ENCODE measurements around the gene RAB40B.

RAB40B gene

GRCh38 chr17:82709676-82710498 lies 11.4 kb upstream of the RAB40B start:
- TF ChIP-seq POU6F1 (CRISPR knock-in tag; IDR thresholded peaks at IDR 0.05; ENCODE audit: borderline replicate concordance, low read depth) (no peak), BACH2 (CRISPR knock-in tag; IDR thresholded peaks at IDR 0.05; ENCODE audit: borderline replicate concordance) (no peak), PPARA (CRISPR knock-in tag; IDR thresholded peaks at IDR 0.05; ENCODE audit: borderline replicate concordance) (no peak), CSDC2 (CRISPR knock-in tag; IDR thresholded peaks at IDR 0.05) (no peak), ZNF70 (CRISPR knock-in tag; IDR thresholded peaks at IDR 0.05) (no peak), ESRRG (CRISPR knock-in tag; IDR thresholded peaks at IDR 0.05) (no peak), RARB (CRISPR knock-in tag; IDR thresholded peaks at IDR 0.05) (no peak), OSR1 (CRISPR knock-in tag; IDR thresholded peaks at IDR 0.05) (no peak), ZC3H10 (CRISPR knock-in tag; IDR thresholded peaks at IDR 0.05) (no peak)
- no peak for ATAC-seq

- TF ChIP-seq OSR1 (CRISPR knock-in tag; IDR thresholded peaks at IDR 0.05), result no peak
- no peak for ATAC-seq
These were observed 10.7 kb upstream of the RAB40B start for GRCh38 chr17:82709024-82709675.

GRCh38 chr17:82705756-82706155 lies 7.3 kb upstream of the RAB40B start:
- ATAC-seq, result no peak
- TF ChIP-seq ESRRG (CRISPR knock-in tag; IDR thresholded peaks at IDR 0.05) (no peak), PPARA (CRISPR knock-in tag; IDR thresholded peaks at IDR 0.05; ENCODE audit: borderline replicate concordance) (no peak), TCF4 (CRISPR knock-in tag; IDR thresholded peaks at IDR 0.05; ENCODE audit: borderline replicate concordance) (no peak), GLIS3 (CRISPR knock-in tag; IDR thresholded peaks at IDR 0.05) (no peak), CREB5 (CRISPR knock-in tag; IDR thresholded peaks at IDR 0.05; ENCODE audit: low read depth) (no peak), ZNF70 (CRISPR knock-in tag; IDR thresholded peaks at IDR 0.05) (no peak), ZFP3 (CRISPR knock-in tag; IDR thresholded peaks at IDR 0.05) (no peak), ZNF8 (CRISPR knock-in tag; IDR thresholded peaks at IDR 0.05) (no peak), OSR1 (CRISPR knock-in tag; IDR thresholded peaks at IDR 0.05) (no peak), ISL1 (CRISPR knock-in tag; IDR thresholded peaks at IDR 0.05) (no peak), ZC3H10 (CRISPR knock-in tag; IDR thresholded peaks at IDR 0.05) (no peak), ZFP30 (CRISPR knock-in tag; IDR thresholded peaks at IDR 0.05) (no peak), PATZ1 (CRISPR knock-in tag; IDR thresholded peaks at IDR 0.05; ENCODE audit: borderline replicate concordance) (no peak)

- ATAC-seq, result no peak
- TF ChIP-seq SNAI2 (CRISPR knock-in tag; IDR thresholded peaks at IDR 0.05) (no peak), ISL1 (CRISPR knock-in tag; IDR thresholded peaks at IDR 0.05) (no peak), TCF4 (CRISPR knock-in tag; IDR thresholded peaks at IDR 0.05; ENCODE audit: borderline replicate concordance) (no peak), ZNF70 (CRISPR knock-in tag; IDR thresholded peaks at IDR 0.05) (no peak), BACH2 (CRISPR knock-in tag; IDR thresholded peaks at IDR 0.05; ENCODE audit: borderline replicate concordance) (no peak), CREB5 (CRISPR knock-in tag; IDR thresholded peaks at IDR 0.05; ENCODE audit: low read depth) (no peak), ZC3H10 (CRISPR knock-in tag; IDR thresholded peaks at IDR 0.05) (no peak), POU6F1 (CRISPR knock-in tag; IDR thresholded peaks at IDR 0.05; ENCODE audit: borderline replicate concordance, low read depth) (no peak), PPARA (CRISPR knock-in tag; IDR thresholded peaks at IDR 0.05; ENCODE audit: borderline replicate concordance) (no peak), TSHZ2 (CRISPR knock-in tag; IDR thresholded peaks at IDR 0.05) (no peak), ZFP30 (CRISPR knock-in tag; IDR thresholded peaks at IDR 0.05) (no peak), CSDC2 (CRISPR knock-in tag; IDR thresholded peaks at IDR 0.05) (no peak), GLIS3 (CRISPR knock-in tag; IDR thresholded peaks at IDR 0.05) (no peak), PATZ1 (CRISPR knock-in tag; IDR thresholded peaks at IDR 0.05; ENCODE audit: borderline replicate concordance) (no peak), OSR1 (CRISPR knock-in tag; IDR thresholded peaks at IDR 0.05) (no peak), ZFP3 (CRISPR knock-in tag; IDR thresholded peaks at IDR 0.05) (no peak)
These were observed 6.4 kb upstream of the RAB40B start for GRCh38 chr17:82704886-82705285.

Data from SK-N-SH treated with all-trans-retinoic acid at 6 μM for 48 hours (cell line).